Body of pancreas (tissue), 4 donors: ENCODE results near the gene TBX2.

Experiments used
- POLR2A ChIP-seq, 3 donors: fragments of 450-650 bp; IDR thresholded peaks; one replicate each; pipeline ENCODE4 v1.6.1; 2016; ENCODE audit warnings: antibody characterized with exemption in 3 of 3, mild to moderate bottlenecking in 2 of 3
- TF ChIP-seq, protein P1 (sequence below), 7 experiments: fragments of 450-650 bp in 4 of 7; fragments of 200-600 bp in 3 of 7; sonication (generic) in 3 of 7; IDR thresholded peaks; one replicate each; pipeline ENCODE4 v1.5.1; 2016 to 2019; ENCODE audit warnings: antibody characterized with exemption in 7 of 7

DNA sequence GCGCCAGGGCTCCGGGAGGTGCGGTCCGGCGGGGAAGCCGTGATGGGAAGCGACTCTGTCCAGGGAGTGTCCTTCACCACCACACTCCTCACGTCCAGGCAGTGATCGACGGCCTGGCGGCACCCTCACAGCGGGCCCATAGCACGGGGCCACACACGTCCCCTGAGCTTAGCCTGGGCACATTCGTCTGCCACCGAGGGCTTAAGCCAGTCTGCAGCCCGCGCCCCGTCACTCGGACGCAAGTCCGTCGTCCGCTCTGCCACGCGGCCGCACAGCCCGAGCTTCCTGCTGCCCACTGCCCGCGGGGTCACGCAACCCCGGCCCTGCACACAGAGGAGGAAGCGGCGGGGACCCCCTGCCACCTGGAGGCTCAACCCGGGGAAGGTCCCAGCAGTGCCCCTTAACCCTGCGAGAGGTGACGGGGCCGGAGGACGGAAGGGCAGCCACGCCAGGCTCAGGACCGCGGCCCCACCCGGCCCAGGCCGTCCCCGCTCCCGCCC is 3.0 kb upstream of the TBX2 start:
- TF ChIP-seq, protein P1, sequence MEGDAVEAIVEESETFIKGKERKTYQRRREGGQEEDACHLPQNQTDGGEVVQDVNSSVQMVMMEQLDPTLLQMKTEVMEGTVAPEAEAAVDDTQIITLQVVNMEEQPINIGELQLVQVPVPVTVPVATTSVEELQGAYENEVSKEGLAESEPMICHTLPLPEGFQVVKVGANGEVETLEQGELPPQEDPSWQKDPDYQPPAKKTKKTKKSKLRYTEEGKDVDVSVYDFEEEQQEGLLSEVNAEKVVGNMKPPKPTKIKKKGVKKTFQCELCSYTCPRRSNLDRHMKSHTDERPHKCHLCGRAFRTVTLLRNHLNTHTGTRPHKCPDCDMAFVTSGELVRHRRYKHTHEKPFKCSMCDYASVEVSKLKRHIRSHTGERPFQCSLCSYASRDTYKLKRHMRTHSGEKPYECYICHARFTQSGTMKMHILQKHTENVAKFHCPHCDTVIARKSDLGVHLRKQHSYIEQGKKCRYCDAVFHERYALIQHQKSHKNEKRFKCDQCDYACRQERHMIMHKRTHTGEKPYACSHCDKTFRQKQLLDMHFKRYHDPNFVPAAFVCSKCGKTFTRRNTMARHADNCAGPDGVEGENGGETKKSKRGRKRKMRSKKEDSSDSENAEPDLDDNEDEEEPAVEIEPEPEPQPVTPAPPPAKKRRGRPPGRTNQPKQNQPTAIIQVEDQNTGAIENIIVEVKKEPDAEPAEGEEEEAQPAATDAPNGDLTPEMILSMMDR (IDR thresholded peaks at IDR 0.05): no peak
- no peak for TF ChIP-seq POLR2A (IDR thresholded peaks at IDR 0.05)
